Skin of body (tissue), 2 donors: Measurements from ENCODE around the gene ANGPTL2. TPM values are rescaled to one million over a fixed set of nuclear protein-coding genes. Genes with fewer than 3 reads are reported as not detected.

Experiments
- DNase-seq: peaks from one replicate; lab custom pipeline; 2025; lab: John Stamatoyannopoulos, UW
- total RNA-seq: library from RNA; depleted of rRNA; stranded (reverse); fragments of >200 nt; gene quantifications from one replicate; pipeline ENCODE4 v1.2.3, GENCODE V29; 2014

ANGPTL2 gene
- total RNA-seq, 1 donor from 2014 or later = 38.3 TPM

GRCh38 chr9:127118597-127119319, 3.7 kb downstream of the ANGPTL2 start:
- DNase-seq = no peak

- no peak for DNase-seq
Measured at GRCh38 chr9:127117801-127118200, 4.6 kb downstream of the ANGPTL2 start.

GRCh38 chr9:127116957-127117356, 5.5 kb downstream of the ANGPTL2 start:
- DNase-seq = no peak

GRCh38 chr9:127116088-127116726, 6.2 kb downstream of the ANGPTL2 start:
- DNase-seq = no peak

GRCh38 chr9:127114606-127115005, 7.8 kb downstream of the ANGPTL2 start:
- no peak for DNase-seq

GRCh38 chr9:127113191-127113972, 9.1 kb downstream of the ANGPTL2 start:
- no peak for DNase-seq

GRCh38 chr9:127112735-127113161, 9.7 kb downstream of the ANGPTL2 start:
- DNase-seq = no peak

- peak; percentile 24 for DNase-seq
Measured at GRCh38 chr9:127112056-127112455, 10.4 kb downstream of the ANGPTL2 start.

GRCh38 chr9:127109212-127109711, 13.2 kb downstream of the ANGPTL2 start:
- no peak for DNase-seq

- DNase-seq = no peak
Measured at GRCh38 chr9:127107929-127108876, 14.2 kb downstream of the ANGPTL2 start.

GRCh38 chr9:127107171-127107928, 15.1 kb downstream of the ANGPTL2 start:
- no peak for DNase-seq

GRCh38 chr9:127106466-127106855, 16.0 kb downstream of the ANGPTL2 start:
- DNase-seq = no peak

- DNase-seq = no peak
Measured at GRCh38 chr9:127105805-127106465, 16.5 kb downstream of the ANGPTL2 start.

GRCh38 chr9:127104581-127105311, 17.7 kb downstream of the ANGPTL2 start:
- no peak for DNase-seq

- DNase-seq = no peak
Measured at GRCh38 chr9:127102788-127103187, 19.6 kb downstream of the ANGPTL2 start.

- DNase-seq = no peak
Measured at GRCh38 chr9:127102176-127102575, 20.3 kb downstream of the ANGPTL2 start.

- no peak for DNase-seq
Measured at GRCh38 chr9:127099664-127100063, 22.8 kb downstream of the ANGPTL2 start.

GRCh38 chr9:127098916-127099553, 23.4 kb downstream of the ANGPTL2 start:
- DNase-seq = no peak
